SKM-1 (cell line): ENCODE data around the gene FLNB.

Source experiments
- DNase-seq: peaks from one replicate; lab custom pipeline; 2025; ENCODE audit not compliant: unreplicated experiment; lab: John Stamatoyannopoulos, UW

Gene FLNB

DNA sequence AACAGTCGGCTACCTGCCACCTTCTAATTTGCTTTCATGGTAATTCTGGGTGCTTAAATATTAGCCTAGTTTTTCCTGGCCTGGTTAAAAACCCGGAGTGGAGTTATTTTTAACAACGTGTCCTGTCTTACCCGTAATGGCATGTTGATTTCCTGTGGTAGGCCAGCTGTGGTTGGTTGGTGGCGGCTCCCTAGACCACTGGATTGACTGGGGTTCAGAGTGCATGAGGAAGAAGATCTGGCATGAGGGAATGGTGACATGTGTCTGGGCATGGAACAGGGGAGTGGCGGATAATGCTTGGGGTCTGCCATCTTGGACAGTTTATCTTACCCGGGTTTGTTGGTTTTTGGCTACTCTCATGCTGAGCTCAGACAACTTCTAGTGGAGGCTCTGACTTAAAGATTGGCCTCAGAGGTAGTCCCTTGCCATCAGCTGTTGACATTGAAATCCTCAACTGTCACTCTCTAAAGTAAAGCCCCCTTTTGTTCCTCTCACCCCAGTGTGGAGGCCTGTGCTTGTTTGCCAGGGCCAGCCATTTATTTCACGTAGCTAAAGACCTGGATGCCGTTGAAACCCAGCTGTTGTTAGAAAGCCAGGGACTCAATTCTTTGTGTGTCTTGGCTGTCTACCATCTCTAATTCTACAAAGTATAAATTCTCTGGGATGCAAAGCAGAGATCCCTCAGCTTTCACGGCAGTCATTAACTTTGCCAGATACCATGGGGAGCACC is 121.0 kb downstream of the FLNB start:
- DNase-seq, result no peak

GRCh38 chr3:58130591-58130990 is 122.4 kb downstream of the FLNB start:
- no peak for DNase-seq

DNA sequence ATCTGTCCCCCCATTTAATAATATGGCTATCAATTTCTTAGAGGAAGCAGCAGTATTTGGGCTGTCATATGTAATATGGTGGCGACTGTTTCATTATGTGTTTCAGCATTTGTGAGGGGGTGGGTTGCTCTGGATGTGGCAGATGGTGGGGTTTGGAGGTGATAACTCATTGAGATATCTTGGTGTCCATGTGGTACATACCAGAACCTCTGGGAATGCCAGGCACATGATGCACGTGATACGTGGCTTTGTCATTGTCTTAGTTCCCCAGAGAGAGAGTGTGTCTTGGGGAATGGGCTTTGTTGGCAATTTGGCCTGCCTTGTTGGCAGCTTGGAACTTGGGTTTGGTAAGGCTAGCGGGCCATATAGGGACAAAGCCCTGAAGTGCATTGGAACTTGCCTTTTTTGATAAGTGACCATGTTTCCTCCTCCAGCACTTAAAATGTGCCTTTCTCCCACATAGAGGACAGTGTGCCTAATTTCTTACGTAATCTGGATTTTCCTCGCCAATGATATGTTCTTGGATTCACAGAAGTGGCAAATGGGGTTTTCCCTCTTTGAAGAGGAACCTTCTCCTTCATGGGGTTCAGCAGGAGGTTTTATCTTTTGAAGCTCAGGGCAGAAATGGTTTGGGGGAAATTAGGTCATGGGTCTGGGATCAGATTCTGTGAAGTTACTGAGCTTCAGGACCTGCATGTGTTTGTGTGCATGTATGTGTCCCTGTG is 123.0 kb downstream of the FLNB start:
- DNase-seq, result no peak

DNA sequence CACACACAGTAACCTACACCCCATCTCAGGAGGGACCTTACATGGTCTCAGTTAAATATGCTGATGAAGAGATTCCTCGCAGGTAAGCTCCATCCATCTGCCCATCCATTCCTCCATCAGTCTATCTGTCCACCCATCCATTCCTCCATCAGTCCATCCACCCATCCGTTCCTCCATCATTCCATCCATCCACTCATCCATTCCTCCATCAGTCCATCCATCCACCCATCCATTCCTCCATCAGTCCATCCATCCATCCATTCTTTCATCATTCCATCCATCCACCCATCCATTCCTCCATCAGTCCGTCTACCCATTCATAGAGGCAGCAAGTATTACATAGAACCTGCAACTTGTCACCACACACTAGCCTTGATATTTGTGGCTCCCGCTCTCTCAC is 124.6 kb downstream of the FLNB start:
- DNase-seq, result no peak

DNA sequence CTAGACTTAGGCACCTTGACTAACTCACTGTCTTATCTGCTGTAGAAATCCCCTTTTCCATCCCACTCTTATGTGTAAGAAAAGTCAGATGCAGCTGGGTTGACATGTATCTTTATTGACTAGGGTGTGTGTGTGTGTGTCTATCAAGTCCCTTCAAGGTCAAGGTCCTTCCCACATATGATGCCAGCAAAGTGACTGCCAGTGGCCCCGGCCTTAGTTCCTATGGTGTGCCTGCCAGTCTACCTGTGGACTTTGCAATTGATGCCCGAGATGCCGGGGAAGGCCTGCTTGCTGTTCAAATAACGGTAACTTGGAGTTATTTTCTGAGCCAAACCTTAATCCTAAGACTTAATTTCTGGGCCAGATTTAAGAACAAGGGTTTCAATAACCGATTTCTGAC is 126.2 kb downstream of the FLNB start:
- no peak for DNase-seq

- no peak for DNase-seq
Observed at GRCh38 chr3:58135712-58136543, 127.7 kb downstream of the FLNB start.

DNA sequence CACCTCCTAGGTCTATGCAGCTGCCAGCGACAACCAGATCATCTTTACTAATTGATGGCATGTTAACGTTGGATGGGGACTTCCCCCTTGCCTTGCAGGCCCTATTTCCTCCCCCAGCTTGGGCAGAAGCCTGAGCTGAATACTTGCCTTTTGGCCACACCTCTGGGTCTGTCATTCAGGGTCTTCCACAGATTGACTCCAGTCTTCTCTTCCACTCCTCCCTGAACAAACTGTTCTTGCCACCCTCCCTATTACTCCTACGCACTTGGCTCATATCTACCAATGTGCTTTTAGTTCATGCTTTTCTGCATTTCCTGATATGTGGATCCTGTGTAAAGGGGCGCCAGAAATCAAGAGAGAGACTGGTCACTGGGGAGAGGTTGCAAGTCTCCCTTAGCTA is 129.1 kb downstream of the FLNB start:
- no peak for DNase-seq

DNA sequence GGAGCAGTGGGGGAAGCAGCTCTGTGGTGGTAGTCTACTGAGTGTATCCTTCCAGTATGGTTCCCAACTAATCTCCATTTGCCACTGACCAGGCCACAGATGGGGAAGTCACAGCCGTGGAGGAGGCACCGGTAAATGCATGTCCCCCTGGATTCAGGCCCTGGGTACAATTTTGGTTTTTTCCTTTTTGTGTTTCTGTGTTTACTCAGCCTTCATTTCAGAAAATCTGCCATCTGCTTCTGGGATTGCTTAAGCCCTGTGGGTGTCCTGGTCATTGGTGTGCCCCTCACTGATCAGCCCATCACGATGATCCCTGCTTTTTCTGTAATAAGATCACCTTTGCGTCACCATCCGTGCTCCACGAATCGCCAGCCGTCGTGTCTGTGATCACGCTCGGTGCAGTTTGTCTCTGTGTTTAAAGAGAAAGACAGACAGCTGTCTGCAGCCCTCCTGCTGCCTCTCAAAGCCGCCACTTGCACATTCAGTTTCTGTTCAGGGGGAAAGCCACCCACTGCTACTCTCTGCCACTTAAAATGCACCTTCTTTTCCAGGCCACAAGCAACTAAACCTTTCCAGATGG is 133.6 kb downstream of the FLNB start:
- DNase-seq, result no peak

GRCh38 chr3:58143417-58144055 is 135.3 kb downstream of the FLNB start:
- no peak for DNase-seq

DNA sequence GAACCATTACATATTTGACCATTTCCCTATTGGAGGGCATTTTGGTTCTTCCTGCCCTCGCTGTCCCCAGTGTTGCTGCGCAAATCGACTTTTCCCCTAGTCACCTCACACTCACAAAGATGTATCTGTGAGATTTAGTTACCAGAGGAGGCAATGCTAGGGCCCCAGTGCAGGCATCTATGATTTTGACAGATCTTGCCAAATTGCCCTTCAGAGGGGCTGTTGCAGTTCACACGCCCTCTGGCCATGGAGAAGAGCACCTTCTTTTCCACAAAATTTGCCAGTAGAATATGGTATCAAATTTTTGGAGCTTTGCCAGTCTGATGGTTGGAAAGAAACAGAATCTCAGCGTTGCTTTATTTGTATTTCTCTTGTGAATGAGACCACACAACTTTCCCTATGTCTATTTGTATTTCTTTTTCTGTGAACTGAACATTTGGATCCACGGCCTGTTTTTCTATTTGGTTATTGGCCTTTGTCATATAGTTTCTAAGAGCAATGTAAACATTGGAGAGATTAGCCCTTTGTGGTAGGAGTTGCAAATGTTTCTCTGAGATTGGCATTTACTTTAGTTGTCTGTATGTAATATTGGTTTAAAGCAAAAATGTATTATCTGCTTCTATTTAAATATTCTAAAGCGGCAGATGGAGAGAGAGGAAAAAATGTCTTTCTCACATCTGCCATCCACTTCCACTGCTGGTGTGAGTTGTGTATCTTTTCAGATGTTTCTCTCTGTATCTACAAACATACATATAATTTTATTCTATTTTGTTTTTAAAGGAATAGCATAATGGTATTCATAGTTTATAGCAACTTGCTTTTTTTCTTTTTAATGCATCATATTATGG is 136.5 kb downstream of the FLNB start:
- no peak for DNase-seq

DNA sequence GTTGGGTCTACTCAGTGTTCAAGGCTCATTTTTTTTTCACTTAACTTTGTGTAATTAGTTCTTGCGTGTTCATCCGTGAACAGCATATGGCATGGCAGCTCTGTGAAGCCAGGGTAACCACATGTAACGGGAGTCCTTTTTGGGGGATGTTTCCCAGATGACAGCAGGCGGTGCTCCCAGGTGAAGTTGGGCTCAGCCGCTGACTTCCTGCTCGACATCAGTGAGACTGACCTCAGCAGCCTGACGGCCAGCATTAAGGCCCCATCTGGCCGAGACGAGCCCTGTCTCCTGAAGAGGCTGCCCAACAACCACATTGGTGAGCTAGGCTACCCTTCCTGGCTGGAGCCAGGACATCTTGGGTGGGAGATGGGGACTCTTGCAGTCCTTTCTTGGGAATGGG is 139.8 kb downstream of the FLNB start:
- no peak for DNase-seq

GRCh38 chr3:58150130-58150809 is 142.0 kb downstream of the FLNB start:
- no peak for DNase-seq

- no peak for DNase-seq
Observed at GRCh38 chr3:58150810-58151199, 142.6 kb downstream of the FLNB start.

GRCh38 chr3:58151637-58152036 is 143.4 kb downstream of the FLNB start:
- no peak for DNase-seq

DNA sequence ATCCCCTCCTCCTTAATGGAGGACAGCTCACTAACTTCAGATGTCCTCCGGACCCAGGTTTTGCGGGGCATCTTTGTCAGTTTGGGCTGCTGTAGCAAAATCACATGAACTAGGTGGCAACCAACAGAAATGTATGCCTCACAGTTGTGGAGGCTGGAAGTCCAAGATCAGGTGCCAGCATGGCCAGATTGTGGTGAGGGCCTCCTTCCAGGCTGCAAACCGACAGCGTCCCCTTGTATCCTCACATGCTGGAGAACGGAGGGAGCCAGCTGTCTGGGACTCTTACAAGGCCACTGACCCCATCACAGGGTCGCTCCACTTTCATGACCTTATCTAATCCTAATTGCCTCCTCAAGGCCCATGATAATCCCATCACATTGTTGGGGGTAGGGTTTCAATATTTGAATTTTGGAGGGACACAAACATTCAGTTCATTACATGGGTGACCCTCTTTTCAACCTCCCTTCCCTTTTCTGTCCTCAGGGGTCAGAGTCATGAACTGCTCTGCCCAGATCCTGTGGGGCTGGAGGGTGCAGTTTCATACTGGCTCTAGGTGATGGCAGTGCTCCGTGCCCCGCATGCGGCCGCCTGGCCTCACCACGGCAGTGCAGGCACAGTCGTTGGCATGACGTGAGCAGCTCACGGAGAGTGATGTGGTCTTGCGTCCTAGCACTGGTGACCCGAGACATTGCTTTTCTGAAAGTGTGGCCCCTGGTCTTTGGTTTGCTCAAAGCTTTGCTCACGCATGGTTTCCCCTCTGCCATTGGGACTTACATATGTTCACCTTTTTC is 144.2 kb downstream of the FLNB start:
- no peak for DNase-seq

- DNase-seq, result no peak
Observed at GRCh38 chr3:58153371-58153770, 145.1 kb downstream of the FLNB start.

DNA sequence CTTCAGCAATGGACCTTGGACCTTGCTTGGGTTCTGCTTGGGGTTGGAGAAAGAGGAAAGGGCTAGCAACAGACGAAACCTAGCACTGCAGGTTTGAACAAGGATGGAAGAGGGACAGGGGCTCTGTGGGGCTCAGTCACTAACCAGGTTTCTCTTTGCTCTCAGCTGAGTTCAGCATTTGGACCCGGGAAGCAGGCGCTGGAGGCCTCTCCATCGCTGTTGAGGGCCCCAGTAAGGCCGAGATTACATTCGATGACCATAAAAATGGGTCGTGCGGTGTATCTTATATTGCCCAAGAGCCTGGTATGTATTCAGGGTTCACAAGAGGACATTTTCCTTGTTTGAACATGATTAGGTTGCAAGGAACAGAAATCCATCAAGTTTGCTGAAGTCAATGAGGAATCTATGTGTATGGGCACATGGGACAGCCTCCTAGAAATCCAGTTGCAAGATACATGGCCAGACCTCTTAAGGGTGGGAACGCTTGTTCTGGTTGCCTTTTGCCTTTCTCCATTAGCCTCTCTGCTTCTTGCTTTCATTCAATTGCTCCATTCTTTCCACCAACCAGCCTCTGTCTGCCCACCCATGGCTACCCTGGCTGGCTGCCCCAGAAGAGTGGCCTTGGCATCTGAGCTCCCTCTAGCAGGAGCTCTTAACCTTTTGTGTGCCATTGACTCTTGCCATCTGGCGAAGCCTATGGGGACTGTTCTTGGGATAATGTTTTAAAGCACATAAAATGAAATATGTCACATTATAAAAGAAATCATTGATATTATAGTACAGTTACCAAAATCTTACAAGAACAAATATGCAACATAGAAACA is 146.6 kb downstream of the FLNB start:
- DNase-seq, result no peak

DNA sequence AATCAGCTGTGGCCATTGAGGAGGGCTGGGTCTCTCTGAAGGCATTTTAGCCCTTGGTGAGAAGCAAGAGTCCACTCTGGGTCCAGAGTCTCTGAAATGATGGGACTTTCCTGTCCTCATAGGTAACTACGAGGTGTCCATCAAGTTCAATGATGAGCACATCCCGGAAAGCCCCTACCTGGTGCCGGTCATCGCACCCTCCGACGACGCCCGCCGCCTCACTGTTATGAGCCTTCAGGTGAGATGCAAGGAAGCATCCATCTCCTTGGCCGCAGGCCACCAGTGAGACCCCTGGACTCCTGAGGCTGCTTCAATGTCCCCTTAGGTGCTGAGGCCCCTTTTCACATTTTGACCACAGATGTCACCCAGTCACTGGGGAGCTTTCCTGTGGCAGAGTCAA is 147.6 kb downstream of the FLNB start:
- DNase-seq, result no peak
